ENCODE results near the gene KRTAP2-4. TPM values are rescaled to one million over a fixed set of nuclear protein-coding genes. Genes with fewer than 3 reads are reported as not detected.
"Not testable (repeated sequence)": the region's sequence is repeated elsewhere in the genome, so short reads cannot be mapped to it uniquely, and the experiment has no call there.

The KRTAP2-4 gene
- total and polyA plus RNA-seq, 2 donors (not counting 1 experiment from before 2014, with no cell fraction given), result not detected

GRCh38 chr17:41057547-41057946 is 8.1 kb downstream of the KRTAP2-4 start:
- H3K79me2 ChIP-seq (ENCODE audit: control insufficient read depth, insufficient read depth, low read length), result no peaks in the 10 kb centered on the region
- no peak for DNase-seq (ENCODE audit: low read depth in 2 of 2)
- no peak overlapping the region for H3K4me2 ChIP-seq (ENCODE audit: extremely low read depth, insufficient read depth, low read length)
- H3K4me1 ChIP-seq (ENCODE audit: control insufficient read depth, extremely low read depth, insufficient read depth, low read length), result peaks cover 29% of the 10 kb centered on the region
- no peak overlapping the region for H3K27ac ChIP-seq (ENCODE audit: insufficient read depth, low read length)
- no peak overlapping the region for H3K9ac ChIP-seq (ENCODE audit: insufficient read depth, low read length)
- no peaks in the 10 kb centered on the region for H4K20me1 ChIP-seq (ENCODE audit: control insufficient read depth, extremely low read depth, insufficient read depth, low read length)
- H3K36me3 ChIP-seq (ENCODE audit: control insufficient read depth, insufficient read depth, low read length), result no peaks in the 10 kb centered on the region
- TF ChIP-seq EZH2 (IDR thresholded peaks at IDR 0.05; ENCODE audit: low read length, missing control alignments), result no peak
- TF ChIP-seq, protein P1, sequence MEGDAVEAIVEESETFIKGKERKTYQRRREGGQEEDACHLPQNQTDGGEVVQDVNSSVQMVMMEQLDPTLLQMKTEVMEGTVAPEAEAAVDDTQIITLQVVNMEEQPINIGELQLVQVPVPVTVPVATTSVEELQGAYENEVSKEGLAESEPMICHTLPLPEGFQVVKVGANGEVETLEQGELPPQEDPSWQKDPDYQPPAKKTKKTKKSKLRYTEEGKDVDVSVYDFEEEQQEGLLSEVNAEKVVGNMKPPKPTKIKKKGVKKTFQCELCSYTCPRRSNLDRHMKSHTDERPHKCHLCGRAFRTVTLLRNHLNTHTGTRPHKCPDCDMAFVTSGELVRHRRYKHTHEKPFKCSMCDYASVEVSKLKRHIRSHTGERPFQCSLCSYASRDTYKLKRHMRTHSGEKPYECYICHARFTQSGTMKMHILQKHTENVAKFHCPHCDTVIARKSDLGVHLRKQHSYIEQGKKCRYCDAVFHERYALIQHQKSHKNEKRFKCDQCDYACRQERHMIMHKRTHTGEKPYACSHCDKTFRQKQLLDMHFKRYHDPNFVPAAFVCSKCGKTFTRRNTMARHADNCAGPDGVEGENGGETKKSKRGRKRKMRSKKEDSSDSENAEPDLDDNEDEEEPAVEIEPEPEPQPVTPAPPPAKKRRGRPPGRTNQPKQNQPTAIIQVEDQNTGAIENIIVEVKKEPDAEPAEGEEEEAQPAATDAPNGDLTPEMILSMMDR (conservative IDR thresholded peaks at IDR 0.05 in 1 of 2, IDR thresholded peaks at IDR 0.05 in 1 of 2; ENCODE audit: low read depth in 1 of 2, low read length in 2 of 2), result no peak
- no peaks in the 10 kb centered on the region for H3K27me3 ChIP-seq (ENCODE audit: control insufficient read depth, insufficient read depth, low read length)
- H3K9me3 ChIP-seq (ENCODE audit: control insufficient read depth, insufficient read depth, low read depth, low read length), result no peaks in the 10 kb centered on the region
- no peak overlapping the region for H2AFZ ChIP-seq (ENCODE audit: low read length)
- H3K4me3 ChIP-seq (replicated peaks in 1 of 4; ENCODE audit: control extremely low read depth in 1 of 4, insufficient read depth in 1 of 4, low read depth in 3 of 4, low read length in 4 of 4), result no peak overlapping the region

GRCh38 chr17:41055130-41055529 is 10.5 kb downstream of the KRTAP2-4 start, which contains the start of gene KRTAP2-2:
Gene KRTAP2-2, minus strand, starts transcription at chr17:41055230. Its CDS starts 19 bp downstream, at chr17:41055211.
- not testable (repeated sequence) for H3K4me2 ChIP-seq (ENCODE audit: extremely low read depth, insufficient read depth, low read length); H3K79me2 ChIP-seq (ENCODE audit: control insufficient read depth, insufficient read depth, low read length); H2AFZ ChIP-seq (ENCODE audit: low read length); H4K20me1 ChIP-seq (ENCODE audit: control insufficient read depth, extremely low read depth, insufficient read depth, low read length); DNase-seq (ENCODE audit: low read depth in 2 of 2); H3K27me3 ChIP-seq (ENCODE audit: control insufficient read depth, insufficient read depth, low read length); H3K27ac ChIP-seq (ENCODE audit: insufficient read depth, low read length); H3K36me3 ChIP-seq (ENCODE audit: control insufficient read depth, insufficient read depth, low read length); H3K4me3 ChIP-seq (replicated peaks in 1 of 4; ENCODE audit: control extremely low read depth in 1 of 4, insufficient read depth in 1 of 4, low read depth in 3 of 4, low read length in 4 of 4); H3K9ac ChIP-seq (ENCODE audit: insufficient read depth, low read length); H3K9me3 ChIP-seq (ENCODE audit: control insufficient read depth, insufficient read depth, low read depth, low read length)
- peaks cover 15% of the 10 kb centered on the region for H3K4me1 ChIP-seq (ENCODE audit: control insufficient read depth, extremely low read depth, insufficient read depth, low read length)

DNA sequence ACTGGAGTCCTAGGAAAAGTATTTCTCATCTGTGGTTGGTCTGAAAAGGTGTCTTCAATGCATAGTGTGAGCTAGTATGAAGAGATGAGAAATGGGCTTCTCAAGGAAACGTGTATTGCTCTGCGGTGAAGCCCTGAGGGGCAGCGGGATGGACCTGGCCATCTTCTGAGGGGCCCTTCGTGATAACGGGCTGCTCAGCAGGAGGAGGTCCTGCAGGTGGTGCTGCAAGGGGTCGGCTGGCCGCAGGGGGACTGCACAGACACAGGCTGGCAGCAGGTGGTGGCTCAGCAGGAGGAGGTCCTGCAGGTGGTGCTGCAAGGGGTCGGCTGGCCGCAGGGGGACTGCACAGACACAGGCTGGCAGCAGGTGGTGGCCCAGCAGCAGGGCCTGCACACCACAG is 11.1 kb downstream of the KRTAP2-4 start:
- not testable (repeated sequence) for H3K9ac ChIP-seq (ENCODE audit: insufficient read depth, low read length); H3K36me3 ChIP-seq (ENCODE audit: control insufficient read depth, insufficient read depth, low read length); H3K27ac ChIP-seq (ENCODE audit: insufficient read depth, low read length); H4K20me1 ChIP-seq (ENCODE audit: control insufficient read depth, extremely low read depth, insufficient read depth, low read length); DNase-seq (ENCODE audit: low read depth in 2 of 2); H3K79me2 ChIP-seq (ENCODE audit: control insufficient read depth, insufficient read depth, low read length); H3K27me3 ChIP-seq (ENCODE audit: control insufficient read depth, insufficient read depth, low read length); H3K4me2 ChIP-seq (ENCODE audit: extremely low read depth, insufficient read depth, low read length); H3K9me3 ChIP-seq (ENCODE audit: control insufficient read depth, insufficient read depth, low read depth, low read length); H3K4me3 ChIP-seq (replicated peaks in 1 of 4; ENCODE audit: control extremely low read depth in 1 of 4, insufficient read depth in 1 of 4, low read depth in 3 of 4, low read length in 4 of 4); H2AFZ ChIP-seq (ENCODE audit: low read length)
- peaks cover 10% of the 10 kb centered on the region for H3K4me1 ChIP-seq (ENCODE audit: control insufficient read depth, extremely low read depth, insufficient read depth, low read length)

- H3K27me3 ChIP-seq (ENCODE audit: control insufficient read depth, insufficient read depth, low read length), result no peaks in the 10 kb centered on the region
- no peaks in the 10 kb centered on the region for H3K79me2 ChIP-seq (ENCODE audit: control insufficient read depth, insufficient read depth, low read length)
- H3K4me3 ChIP-seq (replicated peaks in 1 of 4; ENCODE audit: control extremely low read depth in 1 of 4, insufficient read depth in 1 of 4, low read depth in 3 of 4, low read length in 4 of 4), result no peak overlapping the region
- H3K9ac ChIP-seq (ENCODE audit: insufficient read depth, low read length), result no peak overlapping the region
- H3K9me3 ChIP-seq (ENCODE audit: control insufficient read depth, insufficient read depth, low read depth, low read length), result no peaks in the 10 kb centered on the region
- peaks cover 8% of the 10 kb centered on the region for H3K4me1 ChIP-seq (ENCODE audit: control insufficient read depth, extremely low read depth, insufficient read depth, low read length)
- H3K27ac ChIP-seq (ENCODE audit: insufficient read depth, low read length), result no peak overlapping the region
- no peaks in the 10 kb centered on the region for H3K36me3 ChIP-seq (ENCODE audit: control insufficient read depth, insufficient read depth, low read length)
- no peaks in the 10 kb centered on the region for H4K20me1 ChIP-seq (ENCODE audit: control insufficient read depth, extremely low read depth, insufficient read depth, low read length)
- H3K4me2 ChIP-seq (ENCODE audit: extremely low read depth, insufficient read depth, low read length), result no peak overlapping the region
- H2AFZ ChIP-seq (ENCODE audit: low read length), result no peak overlapping the region
- no peak for TF ChIP-seq EZH2 (IDR thresholded peaks at IDR 0.05; ENCODE audit: low read length, missing control alignments)
- TF ChIP-seq, protein P1 (conservative IDR thresholded peaks at IDR 0.05 in 1 of 2, IDR thresholded peaks at IDR 0.05 in 1 of 2; ENCODE audit: low read depth in 1 of 2, low read length in 2 of 2), result no peak
- no peak for DNase-seq (ENCODE audit: low read depth in 2 of 2)
Observed at GRCh38 chr17:41054025-41054424, 11.7 kb downstream of the KRTAP2-4 start.
